GM19035 (cell line): ENCODE measurements around the gene TDRD10.
"Not testable (repeated sequence)": the region's sequence is repeated elsewhere in the genome, so short reads cannot be mapped to it uniquely, and the experiment has no call there.

Source experiments
- ATAC-seq: cut with Tn5 transposase; IDR thresholded peaks from one replicate; pipeline ENCODE4 v1.9.1; 2021; ENCODE audit not compliant: unreplicated experiment

TDRD10 gene

GRCh38 chr1:154479764-154480421 is 22.1 kb upstream of the TDRD10 start:
- ATAC-seq = no peak

GRCh38 chr1:154481053-154481452 is 21.0 kb upstream of the TDRD10 start:
- ATAC-seq = no peak

GRCh38 chr1:154483941-154484803 is 17.8 kb upstream of the TDRD10 start:
- no peak for ATAC-seq

GRCh38 chr1:154485106-154485505 is 16.9 kb upstream of the TDRD10 start:
- no peak for ATAC-seq

- no peak for ATAC-seq
These were observed 16.0 kb upstream of the TDRD10 start for GRCh38 chr1:154485910-154486496.

- ATAC-seq = not testable (repeated sequence)
These were observed 15.3 kb upstream of the TDRD10 start for GRCh38 chr1:154486756-154487155.

GRCh38 chr1:154488922-154489321 is 13.1 kb upstream of the TDRD10 start:
- no peak for ATAC-seq

- ATAC-seq = no peak
These were observed 12.2 kb upstream of the TDRD10 start for GRCh38 chr1:154489695-154490274.

GRCh38 chr1:154490317-154490716 is 11.7 kb upstream of the TDRD10 start:
- no peak for ATAC-seq

GRCh38 chr1:154492115-154492514 is 9.9 kb upstream of the TDRD10 start:
- ATAC-seq = no peak

GRCh38 chr1:154493276-154493675 is 8.7 kb upstream of the TDRD10 start:
- ATAC-seq = no peak

GRCh38 chr1:154495496-154496273 is 6.3 kb upstream of the TDRD10 start:
- no peak for ATAC-seq

- no peak for ATAC-seq
These were observed 5.6 kb upstream of the TDRD10 start for GRCh38 chr1:154496383-154496782.

GRCh38 chr1:154497026-154497806 is 4.8 kb upstream of the TDRD10 start:
- ATAC-seq = no peak

GRCh38 chr1:154499446-154499845 is 2.6 kb upstream of the TDRD10 start:
- no peak for ATAC-seq

GRCh38 chr1:154500533-154500932 is 1.5 kb upstream of the TDRD10 start:
- ATAC-seq = no peak

GRCh38 chr1:154501423-154502065 is 475 bp upstream of the TDRD10 start:
- no peak for ATAC-seq

- no peak for ATAC-seq
These were observed 711 bp downstream of the TDRD10 start for GRCh38 chr1:154502744-154503115.

GRCh38 chr1:154503898-154504297 is 1.9 kb downstream of the TDRD10 start:
- no peak for ATAC-seq

- no peak for ATAC-seq
These were observed 10.7 kb downstream of the TDRD10 start for GRCh38 chr1:154512760-154513159.
